ENCODE measurements around the gene VPS35.

The VPS35 gene

GRCh38 chr16:46688654-46689364, at the start of gene VPS35:
Gene VPS35 (minus strand): TSS chr16:46689178. CDS start chr16:46689133, 45 bp downstream.
- H3K4me1 Mint-ChIP-seq = peaks cover 49% of the 10 kb centered on the region
- DNase-seq = peak; percentile 99
- H3K27me3 Mint-ChIP-seq = no peaks in the 10 kb centered on the region
- no peaks in the 10 kb centered on the region for H3K9me3 Mint-ChIP-seq
- ATAC-seq = peak; percentile 91
- no peak within 1 kb of the TSS for H3K27ac Mint-ChIP-seq
- H3K4me3 Mint-ChIP-seq = no peak within 1 kb of the TSS

- Mint-ChIP-seq H3K9me3 (no peaks in the 10 kb centered on the region), H3K4me1 (no peaks in the 10 kb centered on the region), H3K4me3 (no peak overlapping the region), H3K27me3 (no peaks in the 10 kb centered on the region), H3K27ac (no peak overlapping the region)
- ATAC-seq (no peak), DNase-seq (no peak)
Measured at GRCh38 chr16:46737621-46738214, 48.7 kb upstream of the VPS35 start.

- no peaks in the 10 kb centered on the region for H3K27me3 Mint-ChIP-seq
- ATAC-seq (no peak), DNase-seq (no peak)
- no peak overlapping the region for H3K27ac Mint-ChIP-seq
- no peaks in the 10 kb centered on the region for H3K9me3 Mint-ChIP-seq
- H3K4me1 Mint-ChIP-seq = no peaks in the 10 kb centered on the region
- no peak overlapping the region for H3K4me3 Mint-ChIP-seq
Measured at GRCh38 chr16:46736695-46737094, 47.7 kb upstream of the VPS35 start.

- H3K27ac Mint-ChIP-seq = peak overlapping the region in 1 of 2 donors; percentile 59
- no peak for DNase-seq
- H3K27me3 Mint-ChIP-seq = no peaks in the 10 kb centered on the region
- H3K4me3 Mint-ChIP-seq = no peak overlapping the region
- no peaks in the 10 kb centered on the region for H3K4me1 Mint-ChIP-seq
- ATAC-seq = no peak
- H3K9me3 Mint-ChIP-seq = no peaks in the 10 kb centered on the region
Measured at GRCh38 chr16:46733319-46733830, 44.4 kb upstream of the VPS35 start.

GRCh38 chr16:46732561-46732960, 43.6 kb upstream of the VPS35 start:
- DNase-seq (no peak), ATAC-seq (no peak)
- Mint-ChIP-seq H3K27me3 (no peaks in the 10 kb centered on the region), H3K9me3 (no peaks in the 10 kb centered on the region), H3K4me3 (no peak overlapping the region), H3K4me1 (no peaks in the 10 kb centered on the region), H3K27ac (no peak overlapping the region)

GRCh38 chr16:46731691-46732555, 42.9 kb upstream of the VPS35 start:
- ATAC-seq = no peak
- Mint-ChIP-seq H3K4me1 (no peaks in the 10 kb centered on the region), H3K4me3 (no peak overlapping the region), H3K27me3 (no peaks in the 10 kb centered on the region), H3K9me3 (no peaks in the 10 kb centered on the region), H3K27ac (peak overlapping the region in 1 of 2 donors; percentile 59)
- no peak for DNase-seq

- ATAC-seq (no peak), DNase-seq (no peak)
- Mint-ChIP-seq H3K4me1 (no peaks in the 10 kb centered on the region), H3K4me3 (no peak overlapping the region), H3K9me3 (peaks cover 0 to 6% of the 10 kb centered on the region in 2 donors), H3K27ac (peak overlapping the region; percentile 8 to 76), H3K27me3 (no peaks in the 10 kb centered on the region)
Measured at GRCh38 chr16:46730801-46731690, 42.1 kb upstream of the VPS35 start.

- no peak overlapping the region for H3K4me3 Mint-ChIP-seq
- peaks cover 0 to 10% of the 10 kb centered on the region in 2 donors for H3K9me3 Mint-ChIP-seq
- peak; percentile 40 for ATAC-seq
- no peaks in the 10 kb centered on the region for H3K4me1 Mint-ChIP-seq
- no peaks in the 10 kb centered on the region for H3K27me3 Mint-ChIP-seq
- no peak for DNase-seq
- H3K27ac Mint-ChIP-seq = no peak overlapping the region
Measured at GRCh38 chr16:46730126-46730525, 41.1 kb upstream of the VPS35 start.

- no peaks in the 10 kb centered on the region for H3K27me3 Mint-ChIP-seq
- ATAC-seq = peak; percentile 16
- DNase-seq = no peak
- H3K9me3 Mint-ChIP-seq = peaks cover 0 to 10% of the 10 kb centered on the region in 2 donors
- H3K4me3 Mint-ChIP-seq = no peak overlapping the region
- no peaks in the 10 kb centered on the region for H3K4me1 Mint-ChIP-seq
- peak overlapping the region in 1 of 2 donors; percentile 74 for H3K27ac Mint-ChIP-seq
Measured at GRCh38 chr16:46729326-46729995, 40.5 kb upstream of the VPS35 start.

- Mint-ChIP-seq H3K9me3 (peaks cover 0 to 10% of the 10 kb centered on the region in 2 donors), H3K27ac (peak overlapping the region in 1 of 2 donors; percentile 74), H3K4me1 (no peaks in the 10 kb centered on the region), H3K4me3 (no peak overlapping the region), H3K27me3 (no peaks in the 10 kb centered on the region)
- ATAC-seq (no peak), DNase-seq (no peak)
Measured at GRCh38 chr16:46728806-46729205, 39.8 kb upstream of the VPS35 start.

GRCh38 chr16:46727630-46728029, 38.7 kb upstream of the VPS35 start:
- Mint-ChIP-seq H3K4me1 (no peaks in the 10 kb centered on the region), H3K27ac (no peak overlapping the region), H3K9me3 (peaks cover 0 to 10% of the 10 kb centered on the region in 2 donors), H3K27me3 (no peaks in the 10 kb centered on the region), H3K4me3 (no peak overlapping the region)
- DNase-seq (no peak), ATAC-seq (no peak)

- no peak for DNase-seq
- Mint-ChIP-seq H3K4me3 (no peak overlapping the region), H3K9me3 (peaks cover 0 to 10% of the 10 kb centered on the region in 2 donors), H3K27ac (no peak overlapping the region), H3K27me3 (no peaks in the 10 kb centered on the region), H3K4me1 (no peaks in the 10 kb centered on the region)
- ATAC-seq = no peak
Measured at GRCh38 chr16:46727184-46727583, 38.2 kb upstream of the VPS35 start.

GRCh38 chr16:46721885-46722284, 32.9 kb upstream of the VPS35 start:
- Mint-ChIP-seq H3K9me3 (peaks cover 0 to 10% of the 10 kb centered on the region in 2 donors), H3K4me3 (no peak overlapping the region), H3K4me1 (no peaks in the 10 kb centered on the region), H3K27ac (no peak overlapping the region), H3K27me3 (no peaks in the 10 kb centered on the region)
- no peak for DNase-seq
- no peak for ATAC-seq

GRCh38 chr16:46720619-46721018, 31.6 kb upstream of the VPS35 start:
- H3K4me1 Mint-ChIP-seq = no peaks in the 10 kb centered on the region
- H3K9me3 Mint-ChIP-seq = peaks cover 0 to under 1% of the 10 kb centered on the region in 2 donors

More at GRCh38 chr16:46720619-46721018, 31.6 kb upstream of the VPS35 start:
- Mint-ChIP-seq H3K27ac (peak overlapping the region in 1 of 2 donors; percentile 84), H3K27me3 (no peaks in the 10 kb centered on the region), H3K4me3 (no peak overlapping the region)
- no peak for DNase-seq
- no peak for ATAC-seq
